ENCODE measurements around the gene KATNBL1.

KATNBL1 gene

DNA sequence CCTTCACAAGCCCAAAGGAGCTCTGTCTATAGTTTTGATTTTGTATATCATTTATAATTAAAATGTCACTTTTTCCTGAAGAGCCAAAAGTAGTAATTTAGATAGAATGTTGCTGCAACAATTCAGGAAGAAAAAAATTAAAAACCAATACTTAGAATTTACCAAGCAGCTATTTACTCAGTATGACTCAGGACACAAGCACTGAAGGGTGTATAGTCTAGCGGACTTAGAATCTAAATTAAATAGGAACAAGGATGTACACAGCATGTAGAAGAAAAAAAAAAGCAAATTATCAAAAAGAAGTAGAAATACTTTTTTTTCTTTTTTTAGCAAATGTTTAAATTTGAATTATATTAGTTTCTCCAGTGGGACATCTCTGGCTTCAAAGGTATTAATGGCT, 76.4 kb downstream of the KATNBL1 start:
- no peak overlapping the region for H3K27ac Mint-ChIP-seq
- H3K27me3 Mint-ChIP-seq (ENCODE audit: low read depth): no peaks in the 10 kb centered on the region
- H3K36me3 Mint-ChIP-seq (ENCODE audit: low read depth): peaks cover 4% of the 10 kb centered on the region
- H3K4me3 Mint-ChIP-seq: no peak overlapping the region
- TF ChIP-seq, protein P1, sequence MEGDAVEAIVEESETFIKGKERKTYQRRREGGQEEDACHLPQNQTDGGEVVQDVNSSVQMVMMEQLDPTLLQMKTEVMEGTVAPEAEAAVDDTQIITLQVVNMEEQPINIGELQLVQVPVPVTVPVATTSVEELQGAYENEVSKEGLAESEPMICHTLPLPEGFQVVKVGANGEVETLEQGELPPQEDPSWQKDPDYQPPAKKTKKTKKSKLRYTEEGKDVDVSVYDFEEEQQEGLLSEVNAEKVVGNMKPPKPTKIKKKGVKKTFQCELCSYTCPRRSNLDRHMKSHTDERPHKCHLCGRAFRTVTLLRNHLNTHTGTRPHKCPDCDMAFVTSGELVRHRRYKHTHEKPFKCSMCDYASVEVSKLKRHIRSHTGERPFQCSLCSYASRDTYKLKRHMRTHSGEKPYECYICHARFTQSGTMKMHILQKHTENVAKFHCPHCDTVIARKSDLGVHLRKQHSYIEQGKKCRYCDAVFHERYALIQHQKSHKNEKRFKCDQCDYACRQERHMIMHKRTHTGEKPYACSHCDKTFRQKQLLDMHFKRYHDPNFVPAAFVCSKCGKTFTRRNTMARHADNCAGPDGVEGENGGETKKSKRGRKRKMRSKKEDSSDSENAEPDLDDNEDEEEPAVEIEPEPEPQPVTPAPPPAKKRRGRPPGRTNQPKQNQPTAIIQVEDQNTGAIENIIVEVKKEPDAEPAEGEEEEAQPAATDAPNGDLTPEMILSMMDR (IDR thresholded peaks at IDR 0.05; ENCODE audit: unreplicated experiment in 3 of 3): no peak
- peaks cover 22% of the 10 kb centered on the region for H3K4me1 Mint-ChIP-seq
- no peaks in the 10 kb centered on the region for H3K9me3 Mint-ChIP-seq

DNA sequence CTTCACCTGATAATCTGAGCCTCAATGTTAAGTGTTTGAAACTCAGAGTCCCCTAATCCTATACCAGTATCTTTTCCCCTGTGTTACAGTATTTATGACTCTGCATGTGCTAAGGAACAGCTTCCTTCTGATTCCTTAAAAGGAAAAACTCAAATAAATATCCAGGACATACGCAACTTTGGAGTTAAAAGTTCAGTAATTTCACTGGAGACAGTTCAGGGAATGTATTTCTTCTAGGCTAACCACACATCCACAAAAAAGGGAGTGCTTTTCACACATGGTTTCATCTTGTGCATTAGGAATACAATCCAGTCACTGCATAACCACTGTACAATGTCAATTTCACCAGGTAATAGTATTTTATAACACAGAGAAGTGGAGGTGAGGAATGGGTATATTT, 77.0 kb downstream of the KATNBL1 start:
- TF ChIP-seq, protein P1 (IDR thresholded peaks at IDR 0.05; ENCODE audit: unreplicated experiment in 3 of 3): no peak
- no peaks in the 10 kb centered on the region for H3K9me3 Mint-ChIP-seq
- no peak overlapping the region for H3K4me3 Mint-ChIP-seq
- peaks cover 22% of the 10 kb centered on the region for H3K4me1 Mint-ChIP-seq
- H3K27me3 Mint-ChIP-seq (ENCODE audit: low read depth): no peaks in the 10 kb centered on the region
- H3K36me3 Mint-ChIP-seq (ENCODE audit: low read depth): no peaks in the 10 kb centered on the region
- peak overlapping the region in 2 of 3 experiments; percentile 23 to 30 for H3K27ac Mint-ChIP-seq

DNA sequence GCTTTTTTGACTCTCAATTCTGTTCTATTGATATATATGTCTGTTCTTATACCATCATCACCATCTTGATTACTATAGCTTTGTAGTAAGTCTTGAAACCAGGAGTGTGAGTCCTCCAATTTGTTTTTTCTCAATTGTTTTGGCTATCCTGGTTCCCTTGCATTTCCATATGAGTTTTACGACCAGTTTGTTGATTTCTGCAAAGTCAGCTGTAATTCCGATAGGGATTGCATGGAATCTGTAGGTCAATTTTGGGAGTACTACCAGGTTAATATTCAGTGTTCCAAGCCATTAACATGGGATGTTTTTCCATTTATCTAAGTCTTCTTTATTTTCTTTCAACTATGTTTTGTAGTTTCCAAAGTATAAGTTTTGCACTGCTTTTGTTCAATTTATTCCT, 81.0 kb downstream of the KATNBL1 start:
- no peaks in the 10 kb centered on the region for H3K36me3 Mint-ChIP-seq (ENCODE audit: low read depth)
- H3K27ac Mint-ChIP-seq: no peak overlapping the region
- H3K9me3 Mint-ChIP-seq: no peaks in the 10 kb centered on the region
- no peak overlapping the region for H3K4me3 Mint-ChIP-seq
- H3K4me1 Mint-ChIP-seq: peaks cover 44% of the 10 kb centered on the region
- H3K27me3 Mint-ChIP-seq (ENCODE audit: low read depth): no peaks in the 10 kb centered on the region
- TF ChIP-seq, protein P1 (IDR thresholded peaks at IDR 0.05; ENCODE audit: unreplicated experiment in 3 of 3): no peak

DNA sequence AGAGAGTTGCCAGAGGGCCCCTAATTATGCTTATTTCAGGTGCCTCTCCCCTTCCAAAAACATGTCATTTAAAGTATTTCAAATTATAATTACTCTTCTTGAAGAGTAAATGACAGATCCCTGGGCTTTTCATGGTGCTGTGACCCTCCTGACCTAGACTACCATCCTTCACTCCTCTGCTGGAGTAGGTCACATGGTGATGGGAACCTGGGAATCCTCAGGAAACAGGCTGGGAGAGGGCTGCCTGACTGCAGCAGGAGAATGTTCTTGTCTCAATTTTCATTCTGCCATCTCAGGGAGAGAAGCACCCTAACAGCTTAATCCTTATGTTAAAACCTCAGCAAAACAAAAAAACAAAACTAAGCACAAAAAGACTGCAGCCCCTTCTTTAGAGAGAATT, 83.4 kb downstream of the KATNBL1 start:
- TF ChIP-seq, protein P1 (IDR thresholded peaks at IDR 0.05; ENCODE audit: unreplicated experiment in 3 of 3): no peak
- no peak overlapping the region for H3K4me3 Mint-ChIP-seq
- H3K36me3 Mint-ChIP-seq (ENCODE audit: low read depth): no peaks in the 10 kb centered on the region
- no peaks in the 10 kb centered on the region for H3K9me3 Mint-ChIP-seq
- H3K27ac Mint-ChIP-seq: no peak overlapping the region
- H3K4me1 Mint-ChIP-seq: peaks cover 50% of the 10 kb centered on the region
- H3K27me3 Mint-ChIP-seq (ENCODE audit: low read depth): no peaks in the 10 kb centered on the region

DNA sequence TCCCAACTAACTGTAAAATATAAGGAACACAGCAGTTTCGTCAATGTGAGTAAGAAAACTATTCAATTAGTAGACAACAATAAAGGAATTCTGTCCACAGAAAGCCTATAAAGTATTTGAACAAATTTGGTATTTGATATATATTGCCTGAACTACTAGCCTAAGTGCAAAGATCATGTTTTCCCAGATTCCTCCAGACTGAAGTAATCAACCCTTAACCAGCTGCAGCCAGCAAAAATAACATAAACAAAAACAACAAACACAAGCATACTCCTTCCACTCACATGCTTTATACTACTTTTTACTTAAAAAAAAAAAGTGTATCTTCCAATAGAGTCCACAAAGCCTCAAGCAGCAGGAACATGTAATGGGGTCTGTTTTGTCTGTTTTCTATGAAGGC, 84.0 kb downstream of the KATNBL1 start:
- no peaks in the 10 kb centered on the region for H3K36me3 Mint-ChIP-seq (ENCODE audit: low read depth)
- peak overlapping the region in 2 of 3 experiments; percentile 43 to 64 for H3K27ac Mint-ChIP-seq
- H3K9me3 Mint-ChIP-seq: no peaks in the 10 kb centered on the region
- TF ChIP-seq, protein P1 (IDR thresholded peaks at IDR 0.05; ENCODE audit: unreplicated experiment in 3 of 3): no peak
- H3K4me1 Mint-ChIP-seq: peaks cover 50% of the 10 kb centered on the region
- no peaks in the 10 kb centered on the region for H3K27me3 Mint-ChIP-seq (ENCODE audit: low read depth)
- no peak overlapping the region for H3K4me3 Mint-ChIP-seq

DNA sequence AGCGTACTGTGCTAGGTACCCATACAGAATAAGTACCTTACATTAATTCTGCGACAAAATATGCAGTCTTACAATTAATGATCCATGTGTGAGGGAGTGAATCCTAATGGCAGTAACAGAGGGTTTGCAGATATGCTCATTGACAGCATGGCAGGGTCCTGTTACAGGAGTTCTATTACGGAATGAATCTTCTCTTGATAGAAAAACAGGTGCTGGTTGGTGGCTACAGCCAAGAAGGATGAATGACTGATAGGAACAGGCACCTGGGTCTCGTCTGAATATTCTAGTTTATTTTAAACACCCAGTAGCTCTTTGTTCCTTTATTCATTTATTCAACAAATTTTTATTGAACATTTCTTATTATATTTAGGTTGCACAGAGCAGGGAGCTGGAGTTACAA, 85.2 kb downstream of the KATNBL1 start:
- H3K27me3 Mint-ChIP-seq (ENCODE audit: low read depth): no peaks in the 10 kb centered on the region
- peak overlapping the region in 1 of 3 experiments; percentile 20 for H3K4me3 Mint-ChIP-seq
- H3K9me3 Mint-ChIP-seq: no peaks in the 10 kb centered on the region
- TF ChIP-seq, protein P1 (IDR thresholded peaks at IDR 0.05; ENCODE audit: unreplicated experiment in 3 of 3): no peak
- peak overlapping the region; percentile 64 to 82 (median 78) for H3K27ac Mint-ChIP-seq
- H3K36me3 Mint-ChIP-seq (ENCODE audit: low read depth): no peaks in the 10 kb centered on the region
- peaks cover 46% of the 10 kb centered on the region for H3K4me1 Mint-ChIP-seq

All from nephron (organoid).